IPS-18c (cell line): Measurements from ENCODE around the gene RILPL2.
"Not testable (repeated sequence)": the region's sequence is repeated elsewhere in the genome, so short reads cannot be mapped to it uniquely, and the experiment has no call there.

Experiments
- H3K4me3 ChIP-seq: 2 replicates; pipeline ENCODE4 v1.7.0; 2013; ENCODE audit warnings: low read depth, mild to moderate bottlenecking, low read length, moderate library complexity; ENCODE audit not compliant: insufficient read depth
- H3K9me3 ChIP-seq: one replicate; pipeline ENCODE4 v1.6.1; 2013; ENCODE audit warnings: mild to moderate bottlenecking, low read length, moderate library complexity; ENCODE audit not compliant: control insufficient read depth, insufficient read depth

Gene RILPL2

DNA sequence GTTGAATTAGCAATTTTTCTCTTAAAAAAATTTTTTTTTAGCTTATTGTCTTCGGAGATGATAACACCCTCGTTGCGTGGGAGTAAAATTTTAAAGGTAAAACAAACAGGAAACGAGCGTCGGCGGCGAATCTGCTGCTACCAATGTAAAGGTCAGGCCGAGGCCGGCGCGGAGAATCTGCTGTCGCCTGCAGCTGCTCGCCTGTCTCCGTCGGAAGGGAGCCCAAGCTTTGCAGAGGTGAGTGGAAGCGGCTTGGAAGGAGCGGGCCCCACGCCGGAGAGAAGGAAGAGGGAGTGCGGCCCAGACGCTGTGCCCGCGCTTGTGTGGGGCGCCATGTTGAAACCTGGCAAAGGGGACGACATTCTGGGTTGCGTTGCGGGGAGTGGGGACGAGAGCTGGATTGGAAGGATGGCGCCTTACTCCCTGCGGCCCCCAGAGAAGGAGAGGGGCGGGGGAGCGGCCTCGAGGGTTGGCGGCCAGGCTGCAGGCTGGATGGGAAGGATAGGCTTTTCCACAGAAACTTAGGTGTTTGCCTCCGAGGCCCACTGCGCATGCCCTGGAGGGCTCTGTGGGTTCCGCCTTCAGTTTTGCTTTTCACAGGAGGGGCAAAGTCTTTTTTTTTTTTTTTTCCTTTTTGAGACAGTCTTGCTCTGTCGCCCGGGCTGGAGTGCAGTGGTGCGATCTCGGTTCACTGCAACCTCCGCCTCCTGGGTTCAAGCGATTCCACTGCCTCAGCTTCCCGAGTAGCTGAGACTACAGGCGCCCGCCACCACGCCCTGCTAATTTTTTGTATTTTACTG lies 21.7 kb upstream of the RILPL2 start, which contains the start of gene SNRNP35:
Gene SNRNP35 (plus strand): TSS at position 160 of the 800 bp plus-strand sequence. CDS start 7,402 bp downstream, outside the sequence.
- H3K4me3 ChIP-seq, result peak within 1 kb of the TSS; percentile 87
- H3K9me3 ChIP-seq, result no peaks in the 10 kb centered on the region

DNA sequence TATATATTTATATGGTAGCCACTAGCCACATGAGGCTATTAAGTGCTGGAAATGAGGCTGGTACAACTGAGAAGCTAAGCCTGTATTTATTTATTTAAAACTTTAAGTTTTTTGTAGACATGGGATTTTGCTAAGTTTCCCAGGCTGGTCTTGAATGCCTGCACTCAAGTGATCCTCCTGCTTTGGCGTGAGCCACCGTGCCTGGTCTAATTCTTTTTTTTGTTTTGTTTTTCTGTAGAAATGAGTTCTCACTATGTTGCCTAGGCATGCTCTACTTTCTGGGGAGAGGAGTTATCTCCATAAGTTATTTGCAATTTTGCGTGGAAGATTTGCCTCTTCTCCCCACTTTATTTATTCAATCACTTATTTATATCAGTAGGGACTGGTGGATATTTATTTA lies 16.7 kb upstream of the RILPL2 start:
- no peaks in the 10 kb centered on the region for H3K9me3 ChIP-seq
- H3K4me3 ChIP-seq, result no peak overlapping the region

DNA sequence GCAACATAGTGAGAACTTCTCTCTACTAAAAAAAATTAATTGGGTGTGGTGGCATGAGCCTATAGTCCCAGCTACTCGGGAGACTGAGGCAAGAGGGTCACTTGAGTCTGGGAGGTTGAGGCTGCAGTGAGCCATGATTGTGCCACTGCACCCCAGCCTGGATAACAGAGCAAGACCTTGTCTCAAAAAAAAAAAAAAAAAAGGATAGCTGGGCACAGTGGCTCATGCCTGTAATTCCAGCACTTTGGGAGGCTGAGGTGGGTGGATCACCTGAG lies 15.7 kb upstream of the RILPL2 start:
- H3K4me3 ChIP-seq, result not testable (repeated sequence)

DNA sequence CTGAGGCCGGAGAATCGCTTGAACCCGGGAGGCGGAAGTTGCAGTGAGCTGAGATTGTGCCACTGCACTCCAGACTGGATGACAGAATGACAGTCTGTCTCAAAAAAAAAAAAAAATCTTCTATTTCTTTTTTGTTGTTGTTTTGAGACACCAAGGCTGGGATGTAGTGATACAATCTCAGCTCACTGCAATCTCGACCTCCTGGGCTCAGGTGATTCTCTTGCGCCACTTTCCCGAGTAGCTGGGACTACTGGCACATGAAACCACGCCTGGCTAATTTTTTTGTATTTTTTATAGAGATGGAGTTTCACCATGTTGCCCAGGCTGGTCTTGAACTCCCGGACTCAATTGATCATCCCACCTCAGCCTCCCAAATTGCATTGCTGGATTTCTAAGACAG lies 14.2 kb upstream of the RILPL2 start:
- Histone ChIP-seq H3K4me3 (no peak overlapping the region), H3K9me3 (no peaks in the 10 kb centered on the region)

More for the DNA sequence above, 15.7 kb upstream of the RILPL2 start:
- not testable (repeated sequence) for H3K9me3 ChIP-seq

DNA sequence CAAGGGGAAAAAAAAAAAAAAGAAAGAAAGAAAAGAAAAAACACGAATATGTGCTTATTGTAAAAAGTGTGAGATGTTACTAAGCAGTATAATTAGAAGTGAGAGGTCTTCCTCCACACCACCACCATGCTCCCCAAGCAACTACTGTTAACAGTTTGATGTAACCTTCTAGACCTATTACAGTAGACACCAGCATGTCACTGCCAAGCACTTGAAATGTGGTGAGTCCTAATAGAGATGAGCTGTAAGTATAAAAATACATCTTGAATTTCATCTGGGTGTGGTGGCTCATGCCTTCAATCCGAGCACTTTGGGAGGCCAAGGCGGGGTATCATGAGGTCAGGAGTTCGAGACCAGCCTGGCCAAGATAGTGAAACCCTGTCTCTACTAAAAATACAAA lies 13.4 kb upstream of the RILPL2 start:
- Histone ChIP-seq H3K4me3 (no peak overlapping the region), H3K9me3 (no peaks in the 10 kb centered on the region)

DNA sequence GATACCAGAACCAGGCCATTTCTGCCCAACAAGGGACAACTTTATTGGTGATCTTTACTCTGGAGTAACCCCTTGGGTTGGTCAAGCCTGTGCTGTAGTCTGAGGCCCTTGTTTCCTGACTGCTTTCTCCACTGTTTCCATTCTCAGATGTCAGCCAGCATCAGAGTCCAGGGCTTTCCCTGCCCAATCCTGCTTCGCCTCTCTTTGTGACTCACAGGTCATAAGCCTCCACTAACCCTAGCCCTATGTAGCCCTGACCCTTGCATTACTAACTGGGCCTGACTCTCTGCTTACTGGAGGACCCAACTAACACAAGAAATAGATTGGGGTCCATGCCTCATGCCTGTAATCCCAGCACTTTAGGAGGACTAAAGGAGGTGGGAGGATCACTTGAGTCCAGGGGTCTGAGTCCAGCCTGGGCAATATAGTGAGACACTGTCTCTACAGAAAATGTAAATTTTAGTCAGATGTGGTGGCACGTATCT lies 12.8 kb upstream of the RILPL2 start:
- Histone ChIP-seq H3K9me3 (no peaks in the 10 kb centered on the region), H3K4me3 (no peak overlapping the region)

DNA sequence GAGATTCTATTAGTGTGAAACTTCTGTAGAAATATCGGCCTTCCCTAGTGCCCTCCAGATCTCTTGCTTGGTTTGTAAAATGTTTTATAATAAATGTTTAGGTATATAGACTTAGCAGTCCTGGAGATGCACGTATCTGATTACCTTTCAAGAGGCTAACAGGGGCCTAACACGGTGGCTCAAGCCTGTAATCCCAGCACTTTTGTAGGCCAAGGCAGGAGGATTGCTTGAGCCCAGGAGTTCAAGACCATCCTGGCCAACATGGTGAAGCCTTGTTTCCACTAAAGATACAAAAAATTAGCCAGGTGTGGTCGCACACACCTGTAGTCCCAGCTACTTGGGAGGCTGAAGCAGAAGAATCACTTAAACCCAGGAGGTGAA lies 9.8 kb upstream of the RILPL2 start:
- no peaks in the 10 kb centered on the region for H3K9me3 ChIP-seq
- H3K4me3 ChIP-seq, result no peak overlapping the region

DNA sequence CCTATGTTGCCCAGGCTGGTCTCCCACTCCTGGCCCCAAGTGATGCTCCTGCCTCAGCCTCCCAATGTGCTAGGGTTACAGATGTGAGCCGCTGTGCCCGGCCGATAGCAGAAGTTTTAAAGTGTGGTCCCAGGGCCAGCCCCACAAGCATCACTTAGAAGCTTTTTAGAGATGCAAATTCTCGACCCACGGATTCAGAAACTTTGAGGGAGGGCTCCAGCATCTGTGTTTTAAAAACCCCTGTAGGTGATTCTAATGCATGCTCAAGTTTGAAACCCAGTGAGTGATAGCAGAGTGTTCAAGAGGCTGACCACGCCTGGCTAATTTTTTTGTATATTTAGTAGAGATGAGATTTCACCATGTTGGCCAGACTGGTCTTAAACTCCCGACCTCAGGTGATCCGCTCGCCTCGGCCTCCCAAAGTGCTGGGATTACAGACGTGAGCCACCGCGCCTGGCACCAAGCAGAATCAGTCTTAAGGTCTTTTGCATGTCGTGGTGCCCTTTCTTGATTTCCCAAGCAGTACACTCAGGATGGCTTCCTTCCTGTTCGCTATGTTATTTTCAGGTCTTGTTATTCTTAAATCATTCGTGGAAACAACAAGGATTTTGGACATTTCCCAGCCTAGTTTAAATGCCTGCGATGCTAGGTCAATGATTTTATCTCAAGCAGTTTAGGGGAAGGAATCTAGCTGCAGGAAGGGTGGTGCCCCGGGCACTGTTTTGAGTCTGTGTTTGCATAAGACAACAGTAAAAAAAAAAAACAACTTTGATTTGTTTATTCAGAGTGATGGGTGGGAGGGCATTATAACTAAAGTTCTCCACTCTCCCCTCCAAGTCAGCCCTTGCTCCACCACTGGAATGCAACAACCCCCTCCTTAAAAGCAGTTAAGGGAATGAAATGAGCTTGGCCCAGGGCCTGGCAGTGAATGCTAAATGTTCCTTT lies 9.2 kb upstream of the RILPL2 start:
- Histone ChIP-seq H3K4me3 (no peak overlapping the region), H3K9me3 (no peaks in the 10 kb centered on the region)

DNA sequence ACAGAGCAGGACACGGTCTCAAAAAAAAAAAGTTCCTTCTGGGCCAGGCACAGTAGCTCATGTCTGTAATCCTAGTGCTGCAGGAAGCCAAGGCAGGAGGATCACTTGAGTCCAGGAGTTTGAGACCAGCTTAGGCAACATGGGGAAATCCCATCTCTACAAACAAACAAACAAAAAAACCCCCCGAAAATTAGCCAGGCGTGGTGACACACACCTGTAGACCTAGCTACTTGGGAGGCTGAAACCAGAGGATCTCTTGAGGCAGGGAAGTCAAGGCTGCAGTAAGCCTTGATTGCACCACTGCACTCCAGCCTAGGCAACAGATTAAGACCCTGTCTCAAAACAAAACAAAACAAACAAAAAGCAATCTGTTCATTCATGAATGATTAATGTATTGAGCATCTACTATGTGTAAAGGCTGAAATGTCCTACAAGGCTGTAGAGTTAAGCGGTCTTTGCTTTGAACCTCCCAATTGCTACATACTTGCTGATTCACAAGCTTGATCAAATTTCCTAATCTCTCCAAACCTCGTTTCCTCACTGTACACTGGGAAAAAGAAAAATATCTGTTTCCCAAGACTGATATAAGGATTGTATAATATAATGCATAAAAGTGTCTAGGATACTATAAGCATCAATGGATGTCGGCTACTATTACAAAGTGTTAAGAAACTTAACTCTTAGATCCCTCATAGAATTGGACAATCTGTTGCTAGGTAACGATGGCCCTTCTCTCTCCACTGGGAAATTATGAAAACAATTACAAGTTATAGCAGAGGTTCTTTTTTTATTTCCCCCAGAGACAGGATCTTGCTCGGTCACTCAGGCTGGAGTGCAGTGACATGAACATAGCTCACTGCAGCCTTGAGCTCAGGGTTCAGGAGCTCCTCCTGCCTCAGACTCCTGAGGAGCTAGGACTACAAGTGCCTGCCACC lies 7.9 kb upstream of the RILPL2 start:
- Histone ChIP-seq H3K9me3 (no peaks in the 10 kb centered on the region), H3K4me3 (no peak overlapping the region)

DNA sequence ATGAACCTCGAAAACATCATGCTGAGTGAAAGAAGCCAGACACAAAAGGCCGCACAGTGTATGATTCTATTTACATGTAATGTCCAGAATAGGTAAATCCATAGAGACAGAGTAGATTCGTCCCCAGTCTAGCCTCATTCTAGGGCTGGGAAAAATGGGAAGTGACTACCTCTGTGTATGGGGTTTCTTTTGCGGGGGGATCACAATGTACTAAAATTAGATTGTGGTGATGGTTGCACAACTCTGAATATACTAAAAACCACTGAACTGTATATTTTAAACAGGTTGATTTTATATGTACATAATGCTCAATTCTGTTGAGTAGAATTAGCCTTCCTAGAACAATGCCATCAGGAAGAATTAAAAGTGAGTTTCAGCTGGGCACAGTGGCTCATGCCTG lies 6.3 kb upstream of the RILPL2 start:
- H3K9me3 ChIP-seq, result no peaks in the 10 kb centered on the region
- no peak overlapping the region for H3K4me3 ChIP-seq

DNA sequence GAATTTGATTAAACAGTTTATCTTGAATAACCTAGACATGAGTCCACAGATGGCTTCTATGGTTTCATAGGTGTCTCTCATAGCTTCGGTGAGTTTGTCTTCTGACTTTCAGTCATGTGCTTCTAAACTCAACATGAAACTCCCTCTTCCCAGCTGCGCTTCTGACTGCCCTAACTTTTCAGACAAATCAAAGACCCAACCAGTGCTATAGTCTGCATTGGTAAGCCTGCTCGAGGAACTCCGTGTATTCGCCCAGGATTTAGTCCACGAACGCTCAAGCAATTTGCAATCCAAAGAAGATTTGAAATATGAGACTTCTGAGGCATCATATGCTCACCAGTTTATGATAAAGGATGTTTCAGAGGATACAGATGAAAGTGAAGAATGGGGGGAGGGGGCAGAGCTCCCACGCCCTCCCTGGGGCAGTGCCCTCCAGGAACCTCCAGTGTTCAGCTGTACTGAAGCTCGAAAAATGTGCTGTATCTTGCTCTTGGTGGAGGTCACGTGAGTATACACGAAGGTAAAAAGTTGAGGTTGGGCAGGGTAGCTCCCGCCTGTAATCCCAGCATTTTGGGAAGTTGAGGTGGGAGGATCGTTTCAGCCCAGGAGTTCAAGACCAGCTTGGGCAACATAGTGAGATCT lies 5.2 kb upstream of the RILPL2 start:
- no peaks in the 10 kb centered on the region for H3K9me3 ChIP-seq
- no peak overlapping the region for H3K4me3 ChIP-seq

DNA sequence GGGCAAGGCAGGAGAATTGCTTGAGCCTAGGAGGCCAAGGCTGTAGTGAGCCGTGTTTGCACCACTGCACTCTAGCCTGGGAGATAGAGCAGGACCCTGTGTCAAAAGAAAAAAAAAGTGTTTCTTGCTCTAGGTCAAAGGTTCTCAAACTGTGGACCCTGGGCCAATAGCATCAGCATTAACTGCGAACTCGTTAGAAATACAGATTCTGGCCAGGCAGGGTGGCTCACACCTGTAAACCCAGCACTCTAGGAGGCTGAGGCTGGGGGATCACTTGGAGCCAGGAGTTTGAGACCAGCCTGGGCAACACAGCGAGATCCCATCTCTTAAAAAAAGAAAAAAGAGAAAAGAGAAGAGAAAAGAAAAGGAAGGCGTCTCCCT lies 858 bp downstream of the RILPL2 start:
- H3K9me3 ChIP-seq, result no peaks in the 10 kb centered on the region
- H3K4me3 ChIP-seq, result peak overlapping the region; percentile 79

DNA sequence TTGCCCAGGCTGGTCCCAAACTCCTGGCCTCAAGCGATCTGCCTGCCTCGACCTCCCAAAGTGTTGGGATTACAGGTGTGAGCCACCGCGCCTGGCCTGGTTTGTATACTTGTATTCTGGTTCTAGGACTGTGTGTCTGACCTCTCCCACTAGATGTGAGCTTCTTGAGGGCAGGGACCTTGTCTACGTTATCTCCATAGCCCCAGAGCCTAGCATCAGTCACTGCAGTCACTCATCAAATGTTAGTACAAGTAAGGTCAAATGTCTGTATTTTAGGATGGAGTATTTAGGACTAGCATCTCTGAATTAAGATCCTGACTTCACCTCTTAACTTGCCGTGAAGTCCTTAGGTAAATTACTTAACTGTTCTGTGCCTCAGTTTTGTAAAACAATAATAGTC lies 2.9 kb downstream of the RILPL2 start:
- Histone ChIP-seq H3K4me3 (no peak overlapping the region), H3K9me3 (no peaks in the 10 kb centered on the region)

DNA sequence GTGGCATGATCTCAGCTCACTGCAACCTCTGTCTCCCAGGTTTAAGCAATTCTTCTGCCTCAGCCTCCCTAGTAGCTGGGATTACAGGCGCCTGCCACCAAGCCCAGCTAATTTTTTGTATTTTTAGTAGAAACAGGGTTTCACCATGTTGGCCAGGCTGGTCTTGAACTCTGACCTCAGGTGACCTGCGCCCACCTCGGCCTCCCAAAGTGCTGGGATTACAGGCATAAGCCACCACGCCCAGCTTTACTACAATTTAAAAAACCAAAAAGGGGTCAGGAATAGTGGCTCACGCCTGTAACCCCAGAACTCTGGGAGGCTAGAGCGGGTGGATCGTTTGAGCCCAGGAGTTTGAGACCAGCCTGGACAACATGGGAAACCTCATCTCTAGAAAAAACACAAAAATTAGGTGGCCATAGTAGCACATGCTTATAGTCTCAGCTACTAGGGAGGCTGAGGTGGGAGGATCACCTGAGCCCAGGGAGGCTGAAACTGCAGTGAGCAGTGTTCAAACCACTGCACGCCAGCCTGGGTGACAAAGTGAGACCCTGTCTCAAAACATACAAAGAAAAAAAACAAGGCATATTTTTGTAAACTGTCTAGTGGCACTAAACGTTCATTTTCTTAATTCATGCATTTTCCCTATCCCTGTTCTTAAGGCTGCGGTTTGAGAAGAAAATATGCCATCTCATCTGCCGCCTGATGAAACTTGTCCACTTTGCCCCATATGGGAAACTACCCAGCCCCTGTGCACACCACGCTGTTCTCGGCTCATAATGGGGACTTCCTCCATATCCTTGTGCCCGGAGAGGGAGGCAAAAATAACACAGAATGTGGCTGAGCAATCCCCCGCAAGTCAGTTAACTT lies 4.3 kb downstream of the RILPL2 start:
- H3K4me3 ChIP-seq, H3K9me3 ChIP-seq: not testable (repeated sequence)

DNA sequence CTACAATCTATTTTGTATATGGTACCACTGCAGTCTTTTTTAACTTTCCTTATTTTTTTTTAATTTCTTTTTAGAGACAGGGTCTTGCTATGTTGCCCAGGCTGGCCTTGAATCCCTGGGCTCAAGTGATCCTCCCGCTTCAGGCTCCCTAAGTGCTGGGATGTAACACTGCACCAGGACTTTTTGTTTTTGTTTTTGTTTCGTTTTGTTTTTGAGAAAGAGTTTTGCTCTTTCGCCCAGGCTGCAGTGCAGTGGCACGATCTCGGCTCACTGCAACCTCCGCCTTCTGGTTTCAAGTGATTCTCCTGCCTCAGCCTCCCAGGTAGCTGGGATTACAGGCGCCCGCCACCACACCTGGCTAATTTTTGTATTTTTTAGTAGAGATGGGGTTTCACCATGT lies 7.4 kb downstream of the RILPL2 start:
- not testable (repeated sequence) for H3K4me3 ChIP-seq

DNA sequence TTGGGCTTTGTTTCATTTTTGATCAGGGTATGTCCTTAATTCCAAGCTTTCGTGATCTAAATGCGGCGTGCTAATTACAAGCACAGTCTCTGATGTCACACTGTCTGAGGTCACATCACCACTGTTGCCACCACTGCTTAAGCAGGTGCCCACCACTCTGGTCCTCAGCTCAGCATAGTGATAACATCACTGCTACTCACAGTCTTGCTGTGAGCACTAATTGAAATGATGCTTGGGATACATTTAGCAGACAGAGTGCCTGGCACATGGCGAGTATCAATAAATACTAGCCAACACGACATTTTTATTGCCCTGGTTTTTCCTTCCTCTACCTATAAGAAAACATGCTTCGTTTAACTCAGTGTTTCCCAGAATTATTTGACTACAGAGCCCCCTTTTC lies 7.9 kb downstream of the RILPL2 start:
- Histone ChIP-seq H3K4me3 (no peak overlapping the region), H3K9me3 (peaks cover under 1% of the 10 kb centered on the region)

More for the DNA sequence above, 7.4 kb downstream of the RILPL2 start:
- not testable (repeated sequence) for H3K9me3 ChIP-seq
